Bone marrow (tissue), 2 donors: ENCODE measurements around the gene KDM1B.
"Not testable (repeated sequence)": the region's sequence is repeated elsewhere in the genome, so short reads cannot be mapped to it uniquely, and the experiment has no call there.

Experiments used
- DNase-seq, 2 donors: peaks; one replicate each; lab custom pipeline; 2025; lab: John Stamatoyannopoulos, UW

The KDM1B gene

GRCh38 chr6:18151801-18152200, 3.4 kb upstream of the KDM1B start:
- DNase-seq = no peak

DNA sequence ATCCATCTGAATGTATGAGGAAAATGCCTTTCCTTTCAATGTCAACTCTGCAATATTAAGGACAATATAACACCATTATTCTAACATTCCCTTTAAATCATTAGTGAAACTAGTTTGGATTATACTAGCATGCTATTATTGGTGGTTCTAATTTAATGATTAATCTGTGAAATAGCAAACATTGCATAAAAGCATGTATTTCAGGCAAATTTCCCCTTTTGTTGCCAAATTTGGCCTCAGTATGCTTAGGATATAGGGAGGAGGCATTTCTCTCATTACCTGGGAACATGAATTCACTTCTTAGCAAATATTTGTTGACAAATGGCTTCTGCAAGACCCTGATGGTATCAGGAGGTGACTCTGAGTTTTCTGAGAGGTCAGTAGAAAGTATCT, 1.9 kb upstream of the KDM1B start:
- DNase-seq = no peak

GRCh38 chr6:18154507-18155149, 594 bp upstream of the KDM1B start, which contains the start of gene TPMT:
Gene TPMT (minus strand): TSS chr6:18155077. CDS start chr6:18149127, 5,950 bp downstream.
- no peak for DNase-seq

- peak in 1 of 2 donors; percentile 28 for DNase-seq
These were observed 721 bp downstream of the KDM1B start for GRCh38 chr6:18155864-18156421.

DNA sequence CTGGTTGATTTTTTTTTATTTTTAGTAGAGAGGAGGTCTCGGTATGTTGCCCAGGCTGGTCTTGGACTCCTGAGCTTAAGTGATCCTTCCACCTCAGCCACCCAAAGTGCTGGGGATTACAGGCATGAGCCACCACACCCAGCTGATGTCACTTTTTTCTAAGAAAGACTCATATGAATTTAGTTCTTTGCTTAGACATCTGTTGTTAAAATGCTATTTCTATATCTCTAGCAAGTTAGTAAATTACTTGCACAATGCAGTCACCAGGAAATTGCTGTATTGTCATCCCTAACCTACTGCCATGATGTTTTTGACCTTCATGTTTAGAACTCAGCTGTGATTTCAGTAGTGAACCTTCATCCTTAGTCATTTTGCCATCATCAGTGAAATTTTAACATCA, 5.7 kb downstream of the KDM1B start:
- no peak for DNase-seq

- DNase-seq = no peak
These were observed 6.2 kb downstream of the KDM1B start for GRCh38 chr6:18161431-18161830.

DNA sequence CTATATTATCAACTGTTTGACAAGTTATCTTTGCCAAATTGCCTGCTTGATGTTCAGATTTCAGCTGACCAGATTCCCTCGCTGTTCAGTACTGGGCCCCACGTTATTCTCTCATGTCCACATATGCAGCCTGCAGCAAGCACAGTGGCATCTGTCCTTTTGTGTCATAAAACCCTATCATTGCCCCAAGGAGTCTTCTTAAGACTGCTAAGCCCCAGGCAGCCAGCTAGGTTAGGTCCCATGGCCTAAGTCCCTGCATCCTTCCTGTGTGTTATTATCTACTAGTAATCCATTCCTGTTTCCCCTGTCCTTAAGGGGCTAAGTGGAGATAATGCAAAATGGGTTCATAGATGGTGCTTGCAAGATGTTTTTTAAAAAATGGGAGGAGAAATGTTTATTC, 7.2 kb downstream of the KDM1B start:
- no peak for DNase-seq

GRCh38 chr6:18165751-18166150, 10.5 kb downstream of the KDM1B start:
- no peak for DNase-seq

GRCh38 chr6:18166312-18167036, 11.3 kb downstream of the KDM1B start:
- no peak for DNase-seq

- no peak for DNase-seq
These were observed 13.0 kb downstream of the KDM1B start for GRCh38 chr6:18168264-18168663.

- DNase-seq = no peak
These were observed 16.6 kb downstream of the KDM1B start for GRCh38 chr6:18171871-18172270.

- DNase-seq = not testable (repeated sequence)
These were observed 21.0 kb downstream of the KDM1B start for GRCh38 chr6:18176198-18176597.

DNA sequence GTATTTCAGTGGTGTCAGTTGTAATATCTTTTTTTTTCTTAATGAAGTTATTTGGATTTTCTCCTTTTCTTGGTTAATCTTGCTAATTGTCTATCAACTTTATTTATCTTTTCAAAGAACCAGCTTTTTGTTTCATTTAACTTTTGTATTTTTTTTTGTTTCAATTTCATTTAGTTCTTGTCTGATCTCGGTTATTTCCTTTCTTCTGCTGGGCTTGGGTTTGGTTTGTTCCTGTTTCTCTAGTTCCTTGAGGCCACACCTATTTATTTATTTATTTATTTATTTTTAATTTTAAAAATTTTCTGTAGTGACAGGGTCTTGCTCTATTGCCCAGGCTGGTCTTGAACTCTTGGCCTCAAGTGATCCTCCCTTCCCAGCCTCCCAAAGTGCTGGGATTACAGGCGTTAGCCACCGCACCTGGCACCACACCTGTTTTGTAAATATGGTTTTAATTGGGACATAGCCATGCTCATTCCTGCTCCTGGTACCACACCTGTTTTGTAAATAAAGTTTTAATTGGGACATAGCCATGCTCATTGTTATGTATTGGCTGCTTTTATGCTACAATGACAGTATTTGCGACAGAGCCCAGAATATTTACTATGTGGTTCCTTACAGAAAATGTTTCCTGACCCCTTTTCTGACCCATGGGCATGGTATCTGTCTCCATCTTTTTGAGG, 22.2 kb downstream of the KDM1B start:
- no peak for DNase-seq

DNA sequence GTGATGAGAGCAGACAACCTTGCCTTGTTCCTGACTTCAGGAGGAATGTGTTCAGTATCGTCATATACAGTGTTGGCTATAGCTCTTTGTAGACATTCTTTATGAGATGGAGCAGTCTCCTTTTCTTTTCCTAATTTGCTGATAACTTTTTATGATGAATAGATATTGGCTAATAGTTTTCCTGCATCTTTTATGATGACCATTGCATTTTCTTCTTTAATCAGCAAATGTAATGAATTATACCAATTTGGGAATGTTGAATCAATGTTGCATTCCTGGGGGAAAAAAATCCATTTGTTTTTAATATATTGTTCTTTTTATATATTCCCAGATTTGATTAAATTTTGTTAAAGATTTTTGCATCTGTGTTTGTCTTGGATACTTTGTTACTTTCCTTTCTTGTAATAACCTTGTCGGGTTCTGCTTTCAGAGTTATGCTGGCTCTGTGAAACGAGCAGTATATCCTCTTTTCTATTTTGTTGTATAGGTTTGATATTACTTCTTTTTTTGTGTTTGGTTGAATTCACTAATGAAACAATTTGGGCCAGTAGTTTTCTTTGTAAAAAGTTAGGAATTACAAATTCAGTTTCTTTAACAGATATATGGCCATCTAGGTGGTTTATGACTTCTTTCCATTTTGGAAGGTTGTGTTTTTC, 23.9 kb downstream of the KDM1B start:
- DNase-seq = no peak

GRCh38 chr6:18179770-18180356, 24.6 kb downstream of the KDM1B start:
- DNase-seq = no peak

- DNase-seq = no peak
These were observed 27.3 kb downstream of the KDM1B start for GRCh38 chr6:18182568-18182967.

- no peak for DNase-seq
These were observed 28.5 kb downstream of the KDM1B start for GRCh38 chr6:18183766-18184165.

GRCh38 chr6:18185624-18186023, 30.4 kb downstream of the KDM1B start:
- DNase-seq = no peak

DNA sequence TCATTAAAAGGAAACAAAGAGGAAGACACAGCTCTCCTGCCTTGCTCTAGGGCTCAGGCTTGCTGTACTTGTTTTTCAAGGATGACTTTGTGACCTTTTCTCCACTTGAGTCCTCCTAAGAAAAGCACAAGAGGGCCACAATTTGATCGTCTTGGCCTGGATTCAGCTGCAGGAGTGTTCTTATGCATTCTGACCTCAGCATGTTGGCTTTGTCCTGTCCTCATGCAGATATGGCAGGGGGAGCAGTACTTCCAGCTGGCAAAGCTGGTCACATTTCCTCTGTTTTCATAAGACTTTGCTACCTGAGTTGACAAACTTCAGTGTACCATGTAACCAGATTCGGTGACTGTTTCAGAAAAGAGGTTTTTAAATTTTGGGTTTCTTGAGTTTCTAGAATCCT, 30.8 kb downstream of the KDM1B start:
- no peak for DNase-seq

GRCh38 chr6:18186540-18187250, 31.5 kb downstream of the KDM1B start:
- peak in 1 of 2 donors; percentile 86 for DNase-seq

DNA sequence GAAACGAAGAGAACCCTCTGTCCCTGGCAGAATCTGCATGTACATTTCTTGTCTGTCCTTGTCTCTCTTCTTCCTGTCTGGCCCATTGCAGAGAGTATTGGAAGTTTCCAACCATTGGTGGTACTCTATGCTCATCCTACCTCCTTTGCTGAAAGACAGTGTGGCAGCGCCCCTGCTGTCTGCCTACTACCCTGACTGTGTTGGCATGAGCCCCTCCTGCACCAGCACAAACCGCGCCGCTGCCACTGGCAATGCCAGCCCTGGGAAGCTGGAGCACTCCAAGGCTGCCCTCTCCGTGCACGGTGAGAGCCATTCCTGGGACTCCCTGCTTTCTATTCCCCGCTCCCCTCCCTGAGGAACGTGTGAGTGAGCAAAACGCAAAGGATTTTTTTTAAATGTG, 32.5 kb downstream of the KDM1B start:
- DNase-seq = no peak
